Thyroid gland (tissue), 4 donors: ENCODE results near the gene KRTAP9-7.

Experiments used
- POLR2A ChIP-seq, 2 donors: fragments of 450-650 bp; IDR thresholded peaks; one replicate each; pipeline ENCODE4 v1.6.1; 2017; ENCODE audit warnings: antibody characterized with exemption in 2 of 2, mild to moderate bottlenecking in 2 of 2, moderate library complexity in 1 of 2
- TF ChIP-seq, protein P1 (sequence below), 6 experiments: fragments of 200-600 bp in 3 of 6; fragments of 450-650 bp in 3 of 6; sonication (generic) in 3 of 6; IDR thresholded peaks; one replicate each; pipeline ENCODE4 v1.5.1; 2016 to 2019; ENCODE audit warnings: antibody characterized with exemption in 6 of 6, mild to moderate bottlenecking in 2 of 6, inconsistent platforms in 1 of 6, moderate library complexity in 1 of 6

DNA sequence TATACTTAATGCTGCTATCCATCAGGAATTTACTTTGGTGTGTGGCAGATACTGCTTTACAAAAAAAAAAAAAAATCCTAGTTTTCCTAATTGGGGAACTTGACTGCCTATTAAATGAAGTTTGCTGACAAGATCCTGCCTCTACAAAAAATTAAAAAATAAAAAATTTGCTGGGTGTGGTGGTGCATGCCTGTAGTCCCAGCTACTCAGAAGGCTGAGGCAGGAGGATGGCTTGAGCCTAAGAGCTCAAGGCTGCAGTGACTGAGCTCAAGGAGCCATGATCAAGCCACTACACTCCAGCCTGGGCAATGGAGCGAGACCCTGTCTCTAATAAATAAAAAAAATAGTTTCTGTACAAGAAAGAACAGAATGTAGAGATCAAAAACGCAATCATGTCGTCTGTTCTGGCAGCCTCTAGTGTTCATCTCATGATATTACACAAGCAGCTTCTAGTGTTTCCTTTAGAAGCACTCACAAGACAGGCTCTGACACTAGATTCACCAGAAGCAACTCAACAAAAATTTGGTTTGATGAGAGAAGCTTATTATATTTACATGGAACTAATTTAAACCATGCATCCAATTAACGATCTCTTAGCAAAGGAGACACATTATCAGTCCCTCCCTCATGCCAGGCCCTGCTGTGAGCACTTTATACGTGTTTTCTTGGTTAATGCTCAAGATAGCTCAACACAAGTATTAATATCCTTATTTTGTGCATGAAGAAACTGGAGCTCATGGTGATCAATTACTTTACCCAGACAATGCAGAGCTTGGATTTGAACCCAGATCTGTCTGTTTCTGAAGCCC lies 46.8 kb downstream of the KRTAP9-7 start:
- TF ChIP-seq, protein P1, sequence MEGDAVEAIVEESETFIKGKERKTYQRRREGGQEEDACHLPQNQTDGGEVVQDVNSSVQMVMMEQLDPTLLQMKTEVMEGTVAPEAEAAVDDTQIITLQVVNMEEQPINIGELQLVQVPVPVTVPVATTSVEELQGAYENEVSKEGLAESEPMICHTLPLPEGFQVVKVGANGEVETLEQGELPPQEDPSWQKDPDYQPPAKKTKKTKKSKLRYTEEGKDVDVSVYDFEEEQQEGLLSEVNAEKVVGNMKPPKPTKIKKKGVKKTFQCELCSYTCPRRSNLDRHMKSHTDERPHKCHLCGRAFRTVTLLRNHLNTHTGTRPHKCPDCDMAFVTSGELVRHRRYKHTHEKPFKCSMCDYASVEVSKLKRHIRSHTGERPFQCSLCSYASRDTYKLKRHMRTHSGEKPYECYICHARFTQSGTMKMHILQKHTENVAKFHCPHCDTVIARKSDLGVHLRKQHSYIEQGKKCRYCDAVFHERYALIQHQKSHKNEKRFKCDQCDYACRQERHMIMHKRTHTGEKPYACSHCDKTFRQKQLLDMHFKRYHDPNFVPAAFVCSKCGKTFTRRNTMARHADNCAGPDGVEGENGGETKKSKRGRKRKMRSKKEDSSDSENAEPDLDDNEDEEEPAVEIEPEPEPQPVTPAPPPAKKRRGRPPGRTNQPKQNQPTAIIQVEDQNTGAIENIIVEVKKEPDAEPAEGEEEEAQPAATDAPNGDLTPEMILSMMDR (IDR thresholded peaks at IDR 0.05) = peak; percentile 66 to 84 (median 74)
- no peak for TF ChIP-seq POLR2A (IDR thresholded peaks at IDR 0.05)
